Endothelial cell of umbilical vein (primary cell): ENCODE results near the gene POLR2L. TPM values are rescaled to one million over a fixed set of nuclear protein-coding genes. Genes with fewer than 3 reads are reported as not detected.
A peak's percentile ranks its signal among the peaks of the same experiment; 100 is the strongest.

ENCODE experiments used
- BruUV-seq: library from RNA; stranded (reverse); fragments of 400-500 nt; replicated peaks from 2 replicates; lab custom pipeline; 2021; lab: Mats Ljungman, UMichigan
- CTCF ChIA-PET: fragments of 300-600, 350-600 bp; sonication (Branson Sonifier 250); formaldehyde crosslinking; loops from one replicate; lab custom pipeline; 2021; ENCODE audit warnings: antibody characterized with exemption, inconsistent platforms; lab: Charles Lee
- POLR2A ChIA-PET: fragments of 300-600, 350-600 bp; sonication (Branson Sonifier 250); formaldehyde crosslinking; loops from one replicate; lab custom pipeline; 2021; ENCODE audit warnings: antibody characterized with exemption, inconsistent platforms; lab: Charles Lee
- DNase-seq: peaks from one replicate; pipeline ENCODE4 v3.0.0-alpha.2; 2011; ENCODE audit warnings: low read depth, low spot score
- FAIRE-seq: peaks from 2 replicates; lab custom pipeline; 2011; peaks lifted over from hg19 to GRCh38; lab: Jason Lieb, UNC
- H2AFZ ChIP-seq: 2 replicates; pipeline ENCODE4 v1.6.0; 2012; ENCODE audit warnings: low read depth, low read length, control low read depth, inconsistent platforms
- H3K27ac ChIP-seq: 2 replicates; pipeline ENCODE4 v1.5.1; 2011; ENCODE audit warnings: low read depth, mild to moderate bottlenecking, control low read depth, low read length, moderate library complexity; ENCODE audit not compliant: insufficient read depth
- H3K27me3 ChIP-seq, 2 experiments: 2 replicates each; pipeline versions ENCODE4 v1.6.0 to v1.6.1; 2011; ENCODE audit warnings: low read length in 2 of 2, mixed read lengths in 1 of 2; ENCODE audit not compliant: control insufficient read depth in 2 of 2, insufficient read depth in 2 of 2
- H3K36me3 ChIP-seq, 2 experiments: 2 replicates in 1 of 2; 3 replicates in 1 of 2; pipeline ENCODE4 v1.5.1; 2011; ENCODE audit warnings: low read length in 2 of 2, mild to moderate bottlenecking in 1 of 2, moderate library complexity in 1 of 2; ENCODE audit not compliant: control insufficient read depth in 2 of 2, insufficient read depth in 2 of 2; ENCODE audit errors: extremely low read depth in 1 of 2
- H3K4me1 ChIP-seq: 3 replicates; pipeline ENCODE4 v1.5.1; 2011; ENCODE audit warnings: mild to moderate bottlenecking, low read length; ENCODE audit not compliant: control insufficient read depth, insufficient read depth; ENCODE audit errors: extremely low read depth
- H3K4me2 ChIP-seq: 2 replicates; pipeline ENCODE4 v1.6.1; 2011; ENCODE audit warnings: low read length, control low read depth, mixed read lengths; ENCODE audit not compliant: insufficient read depth
- H3K4me3 ChIP-seq, 3 experiments: fragments of 200-600 bp in 1 of 3; sonication (generic), shearing (Covaris generic) in 1 of 3; replicated peaks in 1 of 3; 2 replicates each; pipeline ENCODE4 v1.5.1; 2011 to 2016; ENCODE audit warnings: control low read depth in 3 of 3, low read length in 3 of 3, mild to moderate bottlenecking in 2 of 3, inconsistent platforms in 1 of 3, low read depth in 1 of 3, moderate library complexity in 1 of 3; ENCODE audit not compliant: insufficient read depth in 1 of 3
- H3K79me2 ChIP-seq: 2 replicates; pipeline ENCODE4 v1.6.0; 2012; ENCODE audit warnings: low read length, inconsistent platforms; ENCODE audit not compliant: control insufficient read depth, insufficient read depth
- H3K9ac ChIP-seq: replicated peaks from 2 replicates; pipeline ENCODE3; 2011; ENCODE audit warnings: low read length, control low read depth; ENCODE audit not compliant: insufficient read depth; ENCODE audit errors: extremely low read depth
- H3K9me1 ChIP-seq: replicated peaks from 3 replicates; pipeline ENCODE4 v1.6.0; 2011; ENCODE audit warnings: mild to moderate bottlenecking, low read length; ENCODE audit not compliant: control insufficient read depth, insufficient read depth; ENCODE audit errors: extremely low read depth
- H3K9me3 ChIP-seq: replicated peaks from 2 replicates; pipeline ENCODE4 v1.5.1; 2012; ENCODE audit warnings: low read length, inconsistent platforms; ENCODE audit not compliant: control insufficient read depth, insufficient read depth
- H4K20me1 ChIP-seq: replicated peaks from 2 replicates; pipeline ENCODE3; 2011; ENCODE audit warnings: mild to moderate bottlenecking, low read length; ENCODE audit not compliant: control insufficient read depth, insufficient read depth; ENCODE audit errors: extremely low read depth
- CTCF ChIP-seq, 2 donors: IDR thresholded peaks; 1 replicate in 1 of 2; 2 replicates in 1 of 2; pipeline ENCODE4 v1.5.1; 2011; ENCODE audit warnings: low read length in 2 of 2, mild to moderate bottlenecking in 2 of 2, moderate library complexity in 2 of 2, control low read depth in 1 of 2, inconsistent platforms in 1 of 2, low read depth in 1 of 2; ENCODE audit not compliant: insufficient read depth in 1 of 2; ENCODE audit errors: extremely low read depth in 1 of 2
- EZH2 ChIP-seq: IDR thresholded peaks from 2 replicates; pipeline ENCODE4 v1.6.1; 2012; ENCODE audit warnings: borderline replicate concordance, low read depth, mild to moderate bottlenecking, moderate library complexity, low read length, inconsistent platforms; ENCODE audit not compliant: severe bottlenecking
- FOS ChIP-seq: IDR thresholded peaks from 2 replicates; pipeline ENCODE4 v1.6.1; 2011; ENCODE audit warnings: mild to moderate bottlenecking, low read length, moderate library complexity, borderline replicate concordance; ENCODE audit not compliant: insufficient read depth
- GATA2 ChIP-seq: IDR thresholded peaks from 2 replicates; pipeline ENCODE4 v1.7.0; 2011; ENCODE audit warnings: low read depth, mild to moderate bottlenecking, moderate library complexity, mixed read lengths, low read length; ENCODE audit not compliant: insufficient read length, insufficient read depth
- JUN ChIP-seq: IDR thresholded peaks from 2 replicates; pipeline ENCODE4 v1.6.1; 2011; ENCODE audit warnings: borderline replicate concordance, low read depth; ENCODE audit not compliant: insufficient read length, insufficient read depth
- MAX ChIP-seq: IDR thresholded peaks from 2 replicates; pipeline ENCODE4 v1.6.1; 2011; ENCODE audit not compliant: insufficient read depth, insufficient read length
- MYC ChIP-seq: IDR thresholded peaks from one replicate; pipeline ENCODE4 v1.6.1; 2011; ENCODE audit warnings: mild to moderate bottlenecking, low read depth, low read length
- POLR2A ChIP-seq: IDR thresholded peaks from 2 replicates; pipeline ENCODE4 v1.6.1; 2012; ENCODE audit warnings: low read depth, mild to moderate bottlenecking, control low read depth, low read length
- POLR2AphosphoS5 ChIP-seq: IDR thresholded peaks from 2 replicates; pipeline ENCODE4 v1.6.1; 2012; ENCODE audit warnings: low read depth, mild to moderate bottlenecking, control low read depth, low read length, moderate library complexity; ENCODE audit not compliant: insufficient read depth
- dilution Hi-C: fragments of 300-500 bp; cut with MboI; formaldehyde crosslinking; loops from one replicate; pipeline ENCODE4 v1.15.0; 2019; ENCODE audit warnings: low sequenced_read_pairs; ENCODE audit not compliant: extremely low pct_ligation_motif_present
- intact Hi-C: fragments of 100-400 bp; cut with micrococcal nuclease; formaldehyde crosslinking; loops from one replicate; pipeline ENCODE4 v1.10.0; 2022
- polyA plus RNA-seq, 4 experiments: library from polyadenylated mRNA; depleted of rRNA in 3 of 4; stranded (reverse) in 3 of 4; unstranded in 1 of 4; fragments of >200 nt; gene quantifications; 2 replicates each; pipeline versions ENCODE4 v1.2.1 to v1.2.3, GENCODE V29; 2011 to 2012; ENCODE audit warnings: missing spikeins in 1 of 4
- total RNA-seq: library from RNA; stranded (reverse); gene quantifications from 2 replicates; pipeline ENCODE4 v1.2.3, GENCODE V29; 2021

The POLR2L gene
- total and polyA plus RNA-seq, 2 donors (not counting 3 experiments of a cell fraction or from before 2014, with no cell fraction given): 146 to 259 TPM

- no peaks in the 10 kb centered on the region for H3K36me3 ChIP-seq
- DNase-seq (no peak), FAIRE-seq (no peak)
- H3K9me1 ChIP-seq: no peaks in the 10 kb centered on the region
- no peak overlapping the region for H3K9ac ChIP-seq
- CTCF ChIA-PET: interaction anchor here (1.6 to 3.3 kb wide), 4 partner anchors 74 to 201 kb away, joined by 4 to 46 read pairs (median 8); no protein-coding TSS in a partner anchor
- H3K4me2 ChIP-seq: peak overlapping the region; percentile 42
- H3K79me2 ChIP-seq: peaks cover 8% of the 10 kb centered on the region
- no peaks in the 10 kb centered on the region for H4K20me1 ChIP-seq
- POLR2A ChIA-PET: no interaction called here
- TF ChIP-seq EZH2 (no peak), MAX (no peak), GATA2 (no peak), FOS (no peak), POLR2A (no peak), CTCF (IDR thresholded peaks at IDR 0.05; ENCODE audit: extremely low read depth in 1 of 2, insufficient read depth in 1 of 2, low read depth in 1 of 2, low read length in 2 of 2) (no peak), JUN (no peak), MYC (no peak), POLR2AphosphoS5 (no peak)
- peak overlapping the region in 1 of 3 experiments; percentile 47 for H3K4me3 ChIP-seq
- intact Hi-C loops (loop anchor here (1.0 to 5.0 kb wide), 2 partner anchors 48 to 127 kb away; no protein-coding TSS in a partner anchor), dilution Hi-C loops (no loop called here)
- no peaks in the 10 kb centered on the region for H3K27me3 ChIP-seq
- no peak overlapping the region for H2AFZ ChIP-seq
- peaks cover 20% of the 10 kb centered on the region for H3K4me1 ChIP-seq
- H3K9me3 ChIP-seq: no peaks in the 10 kb centered on the region
- no TSS peak for BruUV-seq
- no peak overlapping the region for H3K27ac ChIP-seq
Measured at GRCh38 chr11:849951-850774, 7.8 kb upstream of the POLR2L start.
